OCI-LY1 (cell line): Measurements from ENCODE around the gene NOXO1.

Experiments
- H2AFZ ChIP-seq: fragments of 200-600 bp; sonication (generic), shearing (Covaris generic); 2 replicates; pipeline ENCODE4 v1.6.0; 2014; ENCODE audit warnings: antibody characterized with exemption, mild to moderate bottlenecking, low read length
- H3F3A ChIP-seq: fragments of 200-600 bp; sonication (generic), shearing (Covaris generic); 2 replicates; pipeline ENCODE4 v1.6.0; 2014; ENCODE audit warnings: mild to moderate bottlenecking, antibody characterized with exemption, low read length, moderate library complexity; ENCODE audit not compliant: insufficient read depth
- H3K27ac ChIP-seq: fragments of 200-600 bp; sonication (generic); 2 replicates; pipeline ENCODE4 v1.5.1; 2014; ENCODE audit warnings: low read length, mixed run types, mild to moderate bottlenecking, low read depth; ENCODE audit not compliant: poor library complexity, severe bottlenecking
- H3K27me3 ChIP-seq: fragments of 200-600 bp; sonication (generic); 2 replicates; pipeline ENCODE4 v1.6.0; 2014; ENCODE audit warnings: antibody characterized with exemption, mild to moderate bottlenecking, low read length, moderate library complexity; ENCODE audit not compliant: insufficient read depth
- H3K36me3 ChIP-seq: fragments of 200-600 bp; sonication (generic); 2 replicates; pipeline ENCODE4 v1.6.1; 2014; ENCODE audit warnings: mild to moderate bottlenecking, antibody characterized with exemption, low read length, moderate library complexity, mixed read lengths; ENCODE audit not compliant: insufficient read depth
- H3K4me1 ChIP-seq: fragments of 200-600 bp; sonication (generic); 2 replicates; pipeline ENCODE4 v1.5.1; 2014; ENCODE audit warnings: mild to moderate bottlenecking, low read length, moderate library complexity; ENCODE audit not compliant: insufficient read depth, severe bottlenecking
- H3K4me2 ChIP-seq: fragments of 200-600 bp; sonication (generic), shearing (Covaris generic); 2 replicates; pipeline ENCODE4 v1.6.1; 2014; ENCODE audit warnings: low read length
- H3K4me3 ChIP-seq: fragments of 200-600 bp; sonication (generic); 2 replicates; pipeline ENCODE4 v1.5.1; 2014; ENCODE audit warnings: low read length, low read depth, mild to moderate bottlenecking, mixed read lengths; ENCODE audit not compliant: poor library complexity, severe bottlenecking
- H3K79me2 ChIP-seq: fragments of 200-600 bp; shearing (Covaris generic); 2 replicates; pipeline ENCODE4 v1.6.1; 2016; ENCODE audit warnings: mixed run types, low read length, mixed read lengths; ENCODE audit not compliant: insufficient read depth
- H3K9ac ChIP-seq: fragments of 200-600 bp; sonication (generic), shearing (Covaris generic); 2 replicates; pipeline ENCODE4 v1.6.1; 2014; ENCODE audit warnings: mild to moderate bottlenecking, low read length, mixed read lengths
- H3K9me2 ChIP-seq: fragments of 200-600 bp; sonication (generic), shearing (Covaris generic); 2 replicates; pipeline ENCODE4 v1.6.1; 2014; ENCODE audit warnings: low read depth, mild to moderate bottlenecking, low read length, mixed read lengths
- H3K9me3 ChIP-seq: fragments of 200-600 bp; shearing (Covaris generic); 2 replicates; pipeline ENCODE4 v1.6.1; 2014; ENCODE audit warnings: low read length, mixed read lengths
- H4K20me1 ChIP-seq: fragments of 200-600 bp; sonication (generic), shearing (Covaris generic); 2 replicates; pipeline ENCODE4 v1.6.0; 2016; ENCODE audit warnings: mild to moderate bottlenecking, low read length; ENCODE audit not compliant: insufficient read depth
- EZH2 ChIP-seq: fragments of 200-600 bp; sonication (generic), shearing (Covaris generic); IDR thresholded peaks from 2 replicates; pipeline ENCODE4 v1.8.0; 2017; ENCODE audit warnings: borderline replicate concordance, mixed run types, mild to moderate bottlenecking, antibody characterized with exemption, low read length, moderate library complexity, mixed read lengths
- TF ChIP-seq, protein P1 (sequence below): fragments of 200-600 bp; sonication (generic), shearing (Covaris generic); IDR thresholded peaks from 2 replicates; pipeline ENCODE4 v1.5.1; 2017; ENCODE audit warnings: mild to moderate bottlenecking, antibody characterized with exemption, low read length, moderate library complexity, mixed read lengths

The NOXO1 gene

DNA sequence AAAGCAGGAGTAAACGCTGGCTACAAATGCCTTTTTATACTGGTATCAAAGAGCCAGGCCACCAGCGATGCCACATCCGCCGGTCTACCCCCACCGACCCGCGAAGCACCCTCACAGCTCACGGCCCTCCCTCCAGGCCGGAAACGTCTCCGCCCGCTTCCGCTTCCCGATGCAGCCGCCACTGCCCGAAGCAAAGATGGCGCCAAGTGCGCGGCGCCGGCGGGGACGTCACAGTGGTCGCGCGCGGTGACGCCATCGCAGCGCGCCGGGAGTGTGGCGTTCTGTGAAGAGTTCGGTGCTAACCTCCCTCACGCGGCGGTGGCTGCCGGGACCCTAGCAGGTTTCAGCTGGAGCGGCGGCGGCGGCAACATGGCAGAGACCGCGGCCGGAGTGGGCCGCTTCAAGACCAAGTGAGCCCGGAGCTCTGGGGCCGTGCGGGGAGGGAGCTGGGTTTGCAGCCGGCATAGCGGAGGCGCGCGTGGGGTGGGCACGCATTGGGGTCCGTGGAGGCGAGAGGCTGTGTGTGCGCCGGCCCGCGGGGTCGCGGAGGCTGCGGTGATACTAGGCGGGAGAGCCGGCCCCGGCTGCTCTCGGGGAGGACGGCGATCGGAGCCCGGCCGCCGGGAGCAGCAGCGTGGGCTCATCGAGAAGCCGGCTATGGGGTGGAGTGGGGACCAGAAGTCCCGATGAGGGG is 9.3 kb downstream of the NOXO1 start, which contains the start of gene TBL3:
Gene TBL3 (plus strand): TSS at position 258 of the 694 bp plus-strand sequence. CDS start 112 bp downstream, at position 370.
- no peak within 1 kb of the TSS for H2AFZ ChIP-seq
- peak within 1 kb of the TSS; percentile 95 for H3K4me3 ChIP-seq
- H3K9me2 ChIP-seq: no peaks in the 10 kb centered on the region
- peak within 1 kb of the TSS; percentile 81 for H3K9ac ChIP-seq
- H4K20me1 ChIP-seq: no peaks in the 10 kb centered on the region
- H3K36me3 ChIP-seq: peaks cover 29% of the 10 kb centered on the region
- H3K27ac ChIP-seq: peak within 1 kb of the TSS; percentile 84
- no peaks in the 10 kb centered on the region for H3K27me3 ChIP-seq
- no peaks in the 10 kb centered on the region for H3F3A ChIP-seq
- H3K9me3 ChIP-seq: no peaks in the 10 kb centered on the region
- TF ChIP-seq, protein P1, sequence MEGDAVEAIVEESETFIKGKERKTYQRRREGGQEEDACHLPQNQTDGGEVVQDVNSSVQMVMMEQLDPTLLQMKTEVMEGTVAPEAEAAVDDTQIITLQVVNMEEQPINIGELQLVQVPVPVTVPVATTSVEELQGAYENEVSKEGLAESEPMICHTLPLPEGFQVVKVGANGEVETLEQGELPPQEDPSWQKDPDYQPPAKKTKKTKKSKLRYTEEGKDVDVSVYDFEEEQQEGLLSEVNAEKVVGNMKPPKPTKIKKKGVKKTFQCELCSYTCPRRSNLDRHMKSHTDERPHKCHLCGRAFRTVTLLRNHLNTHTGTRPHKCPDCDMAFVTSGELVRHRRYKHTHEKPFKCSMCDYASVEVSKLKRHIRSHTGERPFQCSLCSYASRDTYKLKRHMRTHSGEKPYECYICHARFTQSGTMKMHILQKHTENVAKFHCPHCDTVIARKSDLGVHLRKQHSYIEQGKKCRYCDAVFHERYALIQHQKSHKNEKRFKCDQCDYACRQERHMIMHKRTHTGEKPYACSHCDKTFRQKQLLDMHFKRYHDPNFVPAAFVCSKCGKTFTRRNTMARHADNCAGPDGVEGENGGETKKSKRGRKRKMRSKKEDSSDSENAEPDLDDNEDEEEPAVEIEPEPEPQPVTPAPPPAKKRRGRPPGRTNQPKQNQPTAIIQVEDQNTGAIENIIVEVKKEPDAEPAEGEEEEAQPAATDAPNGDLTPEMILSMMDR: no peak
- no peak for TF ChIP-seq EZH2
- H3K4me1 ChIP-seq: peaks cover 27% of the 10 kb centered on the region
- peak within 1 kb of the TSS; percentile 86 for H3K4me2 ChIP-seq
- H3K79me2 ChIP-seq: peaks cover 4% of the 10 kb centered on the region; the same call in 1 of the 2 replicates

DNA sequence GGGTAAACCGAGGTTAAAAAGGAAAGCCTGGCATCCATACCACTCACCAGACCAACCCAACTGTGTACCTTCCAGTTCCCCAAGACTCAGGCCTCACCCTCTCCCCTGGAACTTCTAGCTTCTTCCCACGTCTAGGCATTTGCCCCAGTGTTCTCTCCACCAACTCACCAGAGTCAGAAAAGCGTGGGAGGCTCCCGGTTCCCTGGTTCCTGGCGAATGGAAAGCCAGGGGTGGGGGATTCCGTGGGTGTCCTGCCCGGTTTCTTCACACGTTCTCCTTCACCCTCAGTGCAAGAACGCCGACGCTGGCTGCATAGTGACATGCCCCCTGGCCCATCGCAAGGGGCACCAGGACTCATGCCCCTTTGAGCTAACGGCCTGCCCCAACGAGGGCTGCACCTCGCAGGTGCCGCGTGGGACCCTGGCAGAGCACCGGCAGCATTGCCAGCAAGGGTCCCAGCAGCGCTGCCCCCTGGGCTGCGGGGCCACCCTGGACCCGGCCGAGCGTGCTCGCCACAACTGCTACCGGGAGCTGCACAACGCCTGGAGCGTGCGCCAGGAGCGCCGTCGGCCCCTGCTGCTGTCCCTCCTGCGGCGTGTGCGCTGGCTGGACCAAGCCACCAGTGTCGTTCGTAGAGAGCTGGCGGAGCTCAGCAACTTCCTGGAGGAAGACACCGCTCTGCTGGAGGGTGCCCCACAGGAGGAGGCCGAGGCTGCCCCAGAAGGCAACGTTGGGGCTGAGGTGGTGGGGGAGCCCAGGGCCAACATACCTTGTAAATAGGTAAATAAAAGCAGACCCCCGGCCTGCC is 12.9 kb downstream of the NOXO1 start:
- no peak overlapping the region for H3K9ac ChIP-seq
- H3F3A ChIP-seq: peaks cover 4% of the 10 kb centered on the region
- no peaks in the 10 kb centered on the region for H3K9me3 ChIP-seq
- no peak overlapping the region for H2AFZ ChIP-seq
- H4K20me1 ChIP-seq: no peaks in the 10 kb centered on the region
- TF ChIP-seq EZH2: no peak
- TF ChIP-seq, protein P1: no peak
- H3K79me2 ChIP-seq: peaks cover 20% of the 10 kb centered on the region
- H3K4me1 ChIP-seq: peaks cover 35% of the 10 kb centered on the region
- H3K4me2 ChIP-seq: no peak overlapping the region
- no peak overlapping the region for H3K27ac ChIP-seq
- no peaks in the 10 kb centered on the region for H3K9me2 ChIP-seq
- H3K4me3 ChIP-seq: no peak overlapping the region
- H3K36me3 ChIP-seq: peaks cover 12% of the 10 kb centered on the region
- H3K27me3 ChIP-seq: no peaks in the 10 kb centered on the region

DNA sequence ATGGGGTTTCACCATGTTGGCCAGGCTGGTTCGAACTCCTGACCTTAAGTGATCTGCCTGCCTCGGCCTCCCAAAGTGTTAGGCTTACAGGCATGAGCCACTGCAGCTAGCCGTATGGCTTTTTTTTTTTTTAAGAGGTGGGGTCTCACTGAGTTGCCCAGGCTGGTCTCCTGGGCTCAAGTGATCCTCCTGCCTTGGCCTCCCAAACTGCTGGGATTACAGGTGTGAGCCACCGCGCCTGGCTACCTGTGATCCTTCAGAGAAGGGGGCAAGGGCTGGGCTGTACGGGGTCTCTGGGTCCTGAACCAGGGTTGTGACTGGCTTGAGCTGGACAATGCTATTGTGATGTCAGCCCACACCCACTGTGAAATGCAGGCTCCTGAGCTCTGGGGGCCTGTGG is 14.8 kb downstream of the NOXO1 start, which contains the start of gene RNF151:
Gene RNF151 (plus strand): TSS at position 397 of the 400 bp plus-strand sequence. CDS start 26 bp downstream, outside the sequence.
- Histone ChIP-seq H3F3A (peaks cover 8% of the 10 kb centered on the region), H4K20me1 (no peaks in the 10 kb centered on the region), H3K4me2 (peak within 1 kb of the TSS; percentile 72), H3K27ac (peak within 1 kb of the TSS; percentile 18), H3K9me2 (no peaks in the 10 kb centered on the region), H3K4me3 (peak within 1 kb of the TSS; percentile 97), H3K9ac (peak within 1 kb of the TSS; percentile 88), H3K4me1 (peaks cover 44% of the 10 kb centered on the region), H3K27me3 (no peaks in the 10 kb centered on the region), H3K36me3 (peaks cover 30% of the 10 kb centered on the region), H2AFZ (no peak within 1 kb of the TSS), H3K9me3 (no peaks in the 10 kb centered on the region), H3K79me2 (peaks cover 21% of the 10 kb centered on the region)
- TF ChIP-seq, protein P1: no peak
- no peak for TF ChIP-seq EZH2
